B cell (primary cell): ENCODE measurements around the gene GOLIM4. TPM values are rescaled to one million over a fixed set of nuclear protein-coding genes. Genes with fewer than 3 reads are reported as not detected.
A peak's percentile ranks its signal among the peaks of the same experiment; 100 is the strongest.

Experiments used
- ATAC-seq: fragments of 200-7000 bp; cut with Tn5 transposase; one replicate; pipeline ENCODE4 v1.10.0; 2021; ENCODE audit warnings: low read depth, mild to moderate bottlenecking, moderate number of reproducible peaks, moderate library complexity
- CTCF ChIA-PET: fragments of 350-600 bp; sonication (Branson Sonifier 250); formaldehyde crosslinking; loops from one replicate; lab custom pipeline; 2021; ENCODE audit warnings: antibody characterized with exemption, inconsistent platforms; lab: Charles Lee
- POLR2A ChIA-PET: fragments of 350-600 bp; sonication (Branson Sonifier 250); formaldehyde crosslinking; loops from one replicate; lab custom pipeline; 2021; ENCODE audit warnings: antibody characterized with exemption; lab: Charles Lee
- DNase-seq: peaks from one replicate; pipeline ENCODE4 v3.0.0; 2013
- H2AFZ ChIP-seq: 2 replicates; pipeline ENCODE4 v1.6.1; 2012; ENCODE audit warnings: mild to moderate bottlenecking, low read depth, low read length; ENCODE audit not compliant: insufficient read depth, poor library complexity, severe bottlenecking
- H3K27ac ChIP-seq, 2 donors: 1 replicate in 1 of 2; 2 replicates in 1 of 2; pipeline ENCODE4 v1.5.1; 2012 to 2013; ENCODE audit warnings: low read length in 2 of 2, mild to moderate bottlenecking in 2 of 2, moderate library complexity in 1 of 2
- H3K27me3 ChIP-seq, 4 experiments: fragments of 200-600 bp in 1 of 4; sonication (generic) in 1 of 4; replicated peaks in 1 of 4; 1 replicate in 2 of 4; 2 replicates in 2 of 4; pipeline versions ENCODE4 v1.6.1 to v1.7.0; 2013 to 2016; ENCODE audit warnings: low read length in 3 of 4, mild to moderate bottlenecking in 2 of 4, mixed read lengths in 1 of 4, moderate library complexity in 1 of 4; ENCODE audit not compliant: insufficient read depth in 4 of 4, control insufficient read depth in 3 of 4; ENCODE audit errors: control extremely low read depth in 1 of 4
- H3K36me3 ChIP-seq, 2 experiments: replicated peaks in 1 of 2; 1 replicate in 1 of 2; 2 replicates in 1 of 2; pipeline versions ENCODE4 v1.6.1 to v1.7.1; 2013; ENCODE audit warnings: low read length in 1 of 2; ENCODE audit not compliant: insufficient read depth in 2 of 2, control insufficient read depth in 1 of 2; ENCODE audit errors: control extremely low read depth in 1 of 2, extremely low read depth in 1 of 2
- H3K4me1 ChIP-seq, 2 donors: fragments of 200-600 bp in 1 of 2; sonication (generic) in 1 of 2; 1 replicate in 1 of 2; 2 replicates in 1 of 2; pipeline versions ENCODE4 v1.5.1 to v1.6.1; 2013 to 2017; ENCODE audit warnings: low read length in 2 of 2; ENCODE audit not compliant: control insufficient read depth in 2 of 2, insufficient read depth in 2 of 2
- H3K4me2 ChIP-seq: replicated peaks from 2 replicates; pipeline ENCODE3; 2012; ENCODE audit warnings: mild to moderate bottlenecking, low read depth, low read length; ENCODE audit not compliant: poor library complexity, severe bottlenecking
- H3K4me3 ChIP-seq, 5 experiments: fragments of 200-600 bp in 1 of 5; sonication (generic) in 1 of 5; 1 replicate in 3 of 5; 2 replicates in 2 of 5; pipeline versions ENCODE4 v1.5.1 to v1.7.0; 2011 to 2016; ENCODE audit warnings: low read length in 4 of 5, mild to moderate bottlenecking in 4 of 5, low read depth in 2 of 5, control low read depth in 1 of 5, moderate library complexity in 1 of 5; ENCODE audit not compliant: insufficient read depth in 1 of 5; ENCODE audit errors: control extremely low read depth in 1 of 5, extremely low read depth in 1 of 5
- H3K79me2 ChIP-seq: fragments of 200-600 bp; sonication (generic); one replicate; pipeline ENCODE4 v1.6.0; 2016; ENCODE audit warnings: low read length; ENCODE audit not compliant: control insufficient read depth, insufficient read depth
- H3K9ac ChIP-seq: fragments of 200-600 bp; sonication (generic); 2 replicates; pipeline ENCODE4 v1.6.1; 2017; ENCODE audit warnings: mild to moderate bottlenecking, low read length, moderate library complexity
- H3K9me3 ChIP-seq, 3 donors: one replicate each; pipeline versions ENCODE4 v1.6.1 to v1.7.1; 2013; ENCODE audit warnings: low read length in 2 of 3; ENCODE audit not compliant: control insufficient read depth in 2 of 3, insufficient read depth in 1 of 3; ENCODE audit errors: control extremely low read depth in 1 of 3
- H4K20me1 ChIP-seq: 2 replicates; pipeline ENCODE4 v1.6.0; 2012; ENCODE audit warnings: mild to moderate bottlenecking, low read length; ENCODE audit not compliant: insufficient read depth, control insufficient read depth, poor library complexity, severe bottlenecking
- H3K27ac Mint-ChIP-seq: one replicate; pipeline ENCODE4 v1.8.0; 2021; ENCODE audit warnings: mixed read lengths
- H3K27me3 Mint-ChIP-seq: one replicate; pipeline ENCODE4 v1.8.0; 2021; ENCODE audit warnings: mixed read lengths
- H3K4me1 Mint-ChIP-seq: one replicate; pipeline ENCODE4 v1.8.0; 2021; ENCODE audit warnings: mixed read lengths
- H3K4me3 Mint-ChIP-seq: one replicate; pipeline ENCODE4 v1.8.0; 2021; ENCODE audit warnings: mixed read lengths
- H3K9me3 Mint-ChIP-seq: one replicate; pipeline ENCODE4 v1.8.0; 2022; ENCODE audit warnings: mixed read lengths; ENCODE audit not compliant: insufficient read depth
- EZH2 ChIP-seq: IDR thresholded peaks from 2 replicates; pipeline ENCODE4 v1.6.1; 2012; ENCODE audit warnings: borderline replicate concordance, low read depth, mild to moderate bottlenecking, moderate library complexity, low read length; ENCODE audit not compliant: insufficient read depth, poor library complexity, severe bottlenecking
- WGBS: methylation state at CpG from one replicate; pipeline ENCODE4 v1.1.5; 2013; ENCODE audit warnings: missing lambda C conversion rate; ENCODE audit not compliant: insufficient coverage; 5-methylcytosine and 5-hydroxymethylcytosine counted together
- intact Hi-C: fragments of 100-400 bp; cut with micrococcal nuclease; formaldehyde crosslinking; loops from one replicate; pipeline ENCODE4 v1.10.0; 2022
- polyA plus RNA-seq: library from polyadenylated mRNA; depleted of rRNA; stranded (reverse); fragments of >200 nt; gene quantifications from 2 replicates; pipeline ENCODE4 v1.2.3, GENCODE V29; 2012
- total RNA-seq, 2 donors: library from RNA; stranded (reverse); fragments of 120-200 nt in 1 of 2; gene quantifications; 1 replicate in 1 of 2; 2 replicates in 1 of 2; pipeline versions ENCODE4 v1.2.3 to v1.2.4, GENCODE V29; 2013 to 2022
- TF ChIP-seq, protein P1 (sequence below): fragments of 200-600 bp; IDR thresholded peaks from one replicate; pipeline ENCODE4 v1.8.0; 2022; ENCODE audit warnings: antibody characterized with exemption, mild to moderate bottlenecking

The GOLIM4 gene
- total and polyA plus RNA-seq, 2 donors (not counting 1 experiment from before 2014, with no cell fraction given), result 2.5 to 9.3 TPM

- H3K27me3 Mint-ChIP-seq, result no peaks in the 10 kb centered on the region
- WGBS, result 38% methylated on average over 1 of the region's 3 CpGs
- no peaks in the 10 kb centered on the region for H3K4me1 ChIP-seq
- no peak overlapping the region for H3K9ac ChIP-seq
- H3K79me2 ChIP-seq, result peaks cover 55% of the 10 kb centered on the region
- H3K36me3 ChIP-seq, result no peaks in the 10 kb centered on the region
- H3K9me3 ChIP-seq, result no peaks in the 10 kb centered on the region
- DNase-seq, result peak; percentile 19
- H3K27me3 ChIP-seq, result no peaks in the 10 kb centered on the region
- H3K4me1 Mint-ChIP-seq, result peaks cover 6% of the 10 kb centered on the region
- H2AFZ ChIP-seq, result peak overlapping the region; percentile 8
- H3K9me3 Mint-ChIP-seq, result no peaks in the 10 kb centered on the region
- no peak overlapping the region for H3K27ac ChIP-seq
- ChIA-PET POLR2A (no interaction called here), CTCF (interaction anchor here (0.7 kb wide), 1 partner anchor 41 kb away, joined by 3 read pairs; no protein-coding TSS in a partner anchor)
- ATAC-seq, result no peak
- H3K4me2 ChIP-seq, result no peak overlapping the region
- TF ChIP-seq EZH2, result no peak
- TF ChIP-seq, protein P1, sequence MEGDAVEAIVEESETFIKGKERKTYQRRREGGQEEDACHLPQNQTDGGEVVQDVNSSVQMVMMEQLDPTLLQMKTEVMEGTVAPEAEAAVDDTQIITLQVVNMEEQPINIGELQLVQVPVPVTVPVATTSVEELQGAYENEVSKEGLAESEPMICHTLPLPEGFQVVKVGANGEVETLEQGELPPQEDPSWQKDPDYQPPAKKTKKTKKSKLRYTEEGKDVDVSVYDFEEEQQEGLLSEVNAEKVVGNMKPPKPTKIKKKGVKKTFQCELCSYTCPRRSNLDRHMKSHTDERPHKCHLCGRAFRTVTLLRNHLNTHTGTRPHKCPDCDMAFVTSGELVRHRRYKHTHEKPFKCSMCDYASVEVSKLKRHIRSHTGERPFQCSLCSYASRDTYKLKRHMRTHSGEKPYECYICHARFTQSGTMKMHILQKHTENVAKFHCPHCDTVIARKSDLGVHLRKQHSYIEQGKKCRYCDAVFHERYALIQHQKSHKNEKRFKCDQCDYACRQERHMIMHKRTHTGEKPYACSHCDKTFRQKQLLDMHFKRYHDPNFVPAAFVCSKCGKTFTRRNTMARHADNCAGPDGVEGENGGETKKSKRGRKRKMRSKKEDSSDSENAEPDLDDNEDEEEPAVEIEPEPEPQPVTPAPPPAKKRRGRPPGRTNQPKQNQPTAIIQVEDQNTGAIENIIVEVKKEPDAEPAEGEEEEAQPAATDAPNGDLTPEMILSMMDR, result peak; percentile 38
- no peak overlapping the region for H3K4me3 Mint-ChIP-seq
- no peak overlapping the region for H3K4me3 ChIP-seq
- H4K20me1 ChIP-seq, result no peaks in the 10 kb centered on the region
- no peak overlapping the region for H3K27ac Mint-ChIP-seq
- intact Hi-C loops, result no loop called here
Measured at GRCh38 chr3:168088106-168088720, 7.5 kb downstream of the GOLIM4 start.

DNA sequence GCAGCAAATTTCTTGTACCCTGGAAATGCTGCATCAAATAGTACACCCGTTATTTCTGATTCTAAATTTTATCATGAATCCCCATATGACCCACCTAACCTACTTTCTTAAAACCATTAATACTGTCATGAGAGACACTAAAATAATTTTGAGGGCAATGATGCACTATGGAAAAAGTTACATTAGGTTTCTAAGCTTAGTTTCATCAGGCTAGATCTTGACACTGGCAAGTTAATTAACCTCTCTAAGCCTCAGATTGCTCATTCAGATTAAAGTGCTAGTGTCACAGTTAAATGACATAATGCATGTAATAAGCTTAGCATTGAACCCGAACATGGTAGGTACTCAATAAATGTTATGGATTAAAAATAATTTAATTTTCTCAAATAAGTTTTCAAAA lies 8.2 kb downstream of the GOLIM4 start:
- TF ChIP-seq, protein P1, result no peak
- TF ChIP-seq EZH2, result no peak
- Histone ChIP-seq H3K27me3 (no peaks in the 10 kb centered on the region), H3K27ac (no peak overlapping the region), H3K4me1 (no peaks in the 10 kb centered on the region), H3K9ac (no peak overlapping the region), H3K4me2 (no peak overlapping the region), H3K4me3 (no peak overlapping the region), H3K79me2 (peaks cover 55% of the 10 kb centered on the region), H3K9me3 (no peaks in the 10 kb centered on the region), H2AFZ (no peak overlapping the region), H3K36me3 (no peaks in the 10 kb centered on the region), H4K20me1 (no peaks in the 10 kb centered on the region)
- no peak for ATAC-seq
- no CpG with 5 or more reads among the region's 2 CpGs for WGBS
- no peak for DNase-seq
- CTCF ChIA-PET, result interaction anchor here (0.7 kb wide), 1 partner anchor 41 kb away, joined by 3 read pairs; no protein-coding TSS in a partner anchor
- Mint-ChIP-seq H3K9me3 (no peaks in the 10 kb centered on the region), H3K4me3 (no peak overlapping the region), H3K27ac (no peak overlapping the region), H3K27me3 (no peaks in the 10 kb centered on the region), H3K4me1 (peaks cover 5% of the 10 kb centered on the region)
- POLR2A ChIA-PET, result no interaction called here
- intact Hi-C loops, result no loop called here
